Hepatic stellate cell (primary cell): Measurements from ENCODE around the gene MGA.

ENCODE experiments used
- DNase-seq: peaks from one replicate; pipeline ENCODE4 v3.0.0; 2011; ENCODE audit warnings: low spot score

Gene MGA

DNA sequence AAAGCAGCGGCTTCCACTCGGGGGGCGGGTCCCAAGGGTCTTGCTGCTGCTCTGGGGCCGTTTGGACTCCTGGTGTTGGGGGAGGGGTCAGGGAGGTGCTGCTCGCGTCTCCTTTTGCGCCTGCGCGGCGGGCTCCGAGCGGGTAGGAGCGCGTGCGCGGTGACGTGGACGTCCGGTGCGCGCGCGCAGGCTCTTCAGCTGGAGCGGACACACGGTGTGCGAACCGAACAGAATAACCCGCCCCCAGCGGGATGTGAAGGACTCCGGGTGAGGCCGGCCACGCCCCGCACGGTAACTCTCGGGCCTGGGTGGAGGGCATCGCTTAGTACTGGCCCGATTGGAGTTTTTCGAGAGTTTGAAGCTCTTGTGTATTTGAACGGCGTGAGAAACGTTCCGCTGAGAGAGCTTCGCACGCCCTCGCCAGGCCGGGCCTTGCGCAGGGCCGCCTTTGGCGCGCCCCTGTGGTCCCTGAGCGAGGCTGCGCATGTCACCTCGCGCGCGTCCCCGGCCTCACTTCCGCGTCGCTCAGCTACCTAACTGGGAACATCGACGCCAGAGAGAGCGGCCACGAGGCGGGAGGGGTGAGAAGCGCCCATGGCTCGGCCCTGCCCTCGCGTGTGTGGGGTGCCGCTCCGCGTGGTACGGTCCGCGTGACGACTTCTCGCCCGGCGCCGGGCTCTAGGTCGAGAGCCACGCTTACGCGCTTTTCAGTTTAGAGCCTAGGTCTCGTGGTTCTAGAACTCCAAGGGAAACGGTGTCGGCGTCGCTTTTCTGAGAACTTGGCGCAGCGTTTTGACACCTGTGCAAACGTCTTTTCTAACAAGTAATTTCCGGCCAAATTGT, at the start of gene MGA:
TSS of gene MGA (plus strand) at position 171 of the 843 bp plus-strand sequence.
- DNase-seq: peak; percentile 90

DNA sequence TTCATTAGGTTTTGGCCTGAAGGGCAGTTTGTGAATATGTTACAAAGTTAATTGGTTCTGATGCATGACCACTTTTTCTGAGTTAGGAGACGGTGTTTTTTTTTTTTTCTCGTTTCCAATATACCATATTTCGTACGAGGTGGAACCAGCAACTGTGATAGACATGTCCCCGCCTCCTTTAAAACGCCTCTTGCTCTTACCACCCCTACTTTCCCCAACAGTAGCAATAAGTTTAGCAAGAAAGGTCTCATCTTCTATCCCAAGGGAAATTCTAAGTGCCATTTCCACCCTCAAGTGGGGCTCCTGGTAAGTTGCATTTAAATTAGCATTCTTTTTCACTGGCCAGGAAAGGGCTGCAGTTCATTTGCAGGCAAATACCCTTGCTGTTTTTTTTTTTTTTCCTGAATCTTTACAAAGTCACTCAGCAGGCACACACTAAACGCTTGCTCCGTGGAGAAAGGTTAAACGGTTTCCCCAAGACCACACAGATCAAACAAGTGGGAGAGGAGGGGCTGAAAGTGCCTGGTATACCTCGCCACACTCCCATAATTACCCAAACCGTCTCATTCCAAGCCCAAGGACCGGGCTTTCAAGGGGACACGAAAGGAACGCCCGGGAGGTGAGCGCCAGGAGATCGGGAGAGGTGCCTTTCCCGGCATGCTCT, 39.5 kb upstream of the MGA start:
- no peak for DNase-seq

DNA sequence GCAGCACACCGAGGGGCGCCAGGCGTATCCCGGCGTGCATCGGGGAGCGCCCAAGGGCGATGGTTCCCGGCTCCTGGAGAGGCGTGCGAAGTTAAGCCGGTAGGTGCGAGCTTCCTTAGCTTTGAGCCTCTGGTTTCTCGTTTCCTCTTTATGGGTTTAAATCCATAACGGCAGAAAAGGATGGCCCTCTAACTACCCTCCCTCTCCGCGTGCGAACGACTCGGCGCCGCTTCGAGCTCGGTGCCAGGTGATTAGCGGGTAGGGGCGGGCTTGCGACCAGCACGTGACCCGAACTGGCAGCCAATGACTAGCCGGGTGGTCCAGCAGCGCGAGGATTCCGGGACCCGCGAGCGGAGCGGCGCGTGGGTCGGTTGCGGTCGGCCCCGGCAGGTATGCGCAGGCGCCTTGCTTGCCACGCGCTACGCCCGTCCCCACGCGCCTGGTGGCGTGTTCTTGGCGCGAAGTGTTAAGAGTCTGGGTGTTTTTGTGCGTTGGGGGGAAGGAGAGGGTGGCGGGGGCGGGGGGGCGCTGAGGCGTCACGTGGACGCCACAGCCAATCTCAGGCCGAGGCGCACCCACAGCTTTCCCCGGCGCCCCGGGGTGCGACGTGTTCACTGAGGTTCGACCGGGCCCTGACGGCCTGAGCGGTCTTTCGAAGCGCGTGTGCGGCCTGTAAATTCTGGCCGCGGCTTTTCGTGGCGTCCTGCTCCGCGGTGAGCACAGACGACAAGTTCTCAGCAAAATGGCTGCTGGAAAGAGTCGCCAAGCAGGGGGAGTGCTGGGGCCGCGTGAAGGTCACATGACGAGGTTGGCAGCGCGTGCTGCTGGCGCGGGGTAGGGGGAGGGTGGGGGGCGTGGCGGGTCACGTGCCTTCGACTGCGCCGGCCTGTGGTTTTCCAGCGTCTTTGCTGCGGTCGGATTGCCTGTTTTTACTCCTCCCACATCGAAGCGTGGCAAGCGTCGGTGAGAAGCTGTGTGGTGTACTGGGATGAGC, 38.7 kb upstream of the MGA start:
- DNase-seq: peak; percentile 88

DNA sequence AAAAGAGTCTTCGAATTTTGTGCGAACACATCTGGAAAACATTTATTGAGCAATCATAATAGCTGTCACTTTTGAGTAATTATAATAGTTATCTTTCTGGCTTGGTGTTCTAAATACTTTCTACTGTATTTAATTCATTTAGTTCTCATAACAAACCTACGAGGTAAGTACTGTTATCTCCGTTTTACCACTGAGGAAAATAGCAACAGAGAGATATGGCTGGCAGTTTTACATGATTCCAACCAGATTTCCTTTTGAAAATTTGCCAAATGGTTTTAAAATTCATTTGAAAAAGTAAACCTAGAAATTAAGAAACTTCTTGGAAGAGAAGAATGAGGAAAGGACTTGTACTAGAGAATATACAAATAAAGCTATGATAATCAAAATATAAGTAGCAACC, 37.3 kb upstream of the MGA start:
- no peak for DNase-seq

DNA sequence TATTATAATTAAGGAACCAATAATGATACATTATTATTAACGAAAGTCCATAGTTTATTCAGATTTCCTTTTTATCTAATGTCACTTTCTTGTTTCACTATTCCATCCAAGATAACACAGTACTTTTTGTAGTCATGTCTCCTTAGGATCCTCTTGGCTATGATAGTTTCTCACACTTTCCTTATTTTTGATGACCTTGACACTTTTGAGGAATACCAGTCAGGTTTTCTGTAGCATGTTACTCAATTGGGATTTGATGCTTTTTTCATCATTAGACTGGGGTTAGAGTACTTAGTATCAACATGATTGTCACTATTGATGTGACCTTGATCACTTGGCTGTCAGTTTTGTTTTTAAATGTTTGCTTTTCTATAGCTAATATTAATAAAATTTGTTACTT, 33.0 kb upstream of the MGA start:
- no peak for DNase-seq

DNA sequence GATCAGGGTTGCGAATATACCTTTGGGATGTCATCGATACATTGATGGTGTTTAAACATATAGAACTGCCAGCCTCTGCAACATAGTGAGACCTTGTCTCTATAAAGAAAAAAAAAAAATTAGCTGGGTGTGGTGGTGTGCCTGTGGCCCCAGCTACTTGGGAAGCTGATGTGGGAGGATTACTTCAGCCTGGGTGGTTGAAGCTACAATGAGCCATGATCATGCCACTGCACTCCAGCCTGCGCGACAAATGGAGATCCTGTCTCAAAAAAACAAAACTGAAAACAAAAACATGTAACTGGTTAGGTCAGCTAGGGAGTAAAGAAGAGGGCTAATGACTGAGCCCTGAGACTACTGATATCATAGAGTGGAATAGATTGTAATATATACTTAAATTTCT, 30.7 kb upstream of the MGA start:
- DNase-seq: no peak

DNA sequence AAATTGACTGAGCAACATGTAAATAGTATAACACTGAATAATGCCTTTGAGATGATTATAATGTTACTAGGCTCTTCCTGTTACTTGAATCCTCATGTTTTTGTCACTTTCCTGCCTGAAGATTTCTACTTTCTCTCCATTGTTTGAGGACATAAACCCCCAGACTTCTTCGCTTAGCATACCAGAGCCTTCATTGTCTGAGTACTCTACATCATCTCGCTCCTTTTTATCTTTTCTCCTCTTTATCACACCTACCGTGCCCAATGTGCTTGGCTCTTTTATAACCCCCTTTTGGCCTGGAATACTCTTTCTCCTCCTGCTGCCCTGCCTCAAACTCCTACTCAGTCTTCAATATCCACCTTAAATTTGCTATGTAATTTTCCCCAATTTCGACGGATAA, 30.3 kb upstream of the MGA start:
- no peak for DNase-seq

DNA sequence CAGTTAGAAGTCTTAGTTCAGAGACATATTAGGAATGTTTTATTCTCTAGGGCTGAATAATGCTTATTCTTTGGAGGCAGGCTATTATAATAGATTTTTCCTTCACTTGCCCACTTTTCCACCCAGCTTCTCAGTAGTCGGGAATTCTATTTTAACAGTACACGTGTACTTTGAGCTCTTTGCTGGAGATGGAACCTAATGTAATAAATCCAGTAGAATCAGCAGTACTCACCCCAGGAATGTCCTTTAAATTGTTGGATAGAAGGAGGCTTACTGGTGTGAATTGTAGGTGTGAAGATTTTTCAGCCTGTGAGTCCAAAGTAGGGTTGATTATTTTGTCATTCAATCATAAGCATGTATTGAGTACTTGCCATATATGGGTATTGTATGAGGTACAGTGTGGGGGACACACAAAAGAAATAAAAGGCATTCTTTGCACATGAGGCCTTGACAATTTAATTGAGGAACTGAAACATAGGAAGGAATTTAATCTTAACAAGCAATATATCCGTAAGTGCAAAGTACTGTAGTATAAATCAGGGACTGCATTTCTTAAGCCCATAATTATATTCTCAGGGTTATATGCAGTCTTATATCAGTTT, 29.5 kb upstream of the MGA start:
- no peak for DNase-seq

DNA sequence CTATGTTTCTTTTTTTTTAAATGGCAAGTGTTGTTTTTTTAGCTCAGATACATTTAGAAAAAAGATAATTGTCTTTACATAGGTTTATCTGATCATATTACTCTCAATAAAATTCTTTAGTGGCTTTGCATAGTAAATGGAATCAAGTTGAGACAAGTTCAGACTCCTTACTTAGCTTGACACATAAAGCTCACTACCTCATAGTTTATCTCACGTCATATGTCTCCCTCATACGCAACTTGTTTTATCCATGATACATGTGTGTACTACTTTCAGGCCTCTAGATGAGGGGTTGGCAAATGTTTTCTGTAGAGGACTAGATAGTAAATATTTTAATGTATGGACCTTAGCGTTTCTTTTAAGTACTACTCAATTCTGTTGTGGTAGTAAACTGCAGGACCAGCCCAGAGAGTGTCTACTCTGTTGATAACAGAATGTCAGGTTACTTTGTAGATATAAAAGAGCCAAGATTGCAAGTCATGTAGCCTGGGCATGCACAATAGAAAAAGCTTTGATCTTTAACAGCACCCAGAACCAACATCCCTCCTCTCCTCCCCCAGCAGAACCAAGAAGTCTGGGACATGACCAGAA, 28.2 kb upstream of the MGA start:
- no peak for DNase-seq

DNA sequence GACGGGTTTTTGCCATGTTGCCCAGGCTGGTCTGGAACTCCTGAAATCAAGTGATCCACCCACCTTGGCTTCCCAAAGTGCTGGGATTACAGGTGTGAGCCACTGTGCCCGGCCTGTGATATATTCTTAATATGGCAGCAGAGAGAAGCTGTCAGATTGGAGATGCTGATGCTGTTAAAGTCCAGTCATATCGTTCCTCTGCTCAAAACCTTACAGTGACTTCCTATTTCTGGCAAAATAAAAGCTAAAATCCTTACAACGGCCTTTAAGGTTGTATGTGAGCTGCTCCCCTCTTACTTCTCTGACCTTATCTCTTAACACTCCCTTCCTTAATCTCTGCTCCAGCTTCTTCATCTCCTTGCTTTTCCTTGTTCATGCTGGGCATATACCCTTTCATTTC, 26.6 kb upstream of the MGA start:
- DNase-seq: no peak

DNA sequence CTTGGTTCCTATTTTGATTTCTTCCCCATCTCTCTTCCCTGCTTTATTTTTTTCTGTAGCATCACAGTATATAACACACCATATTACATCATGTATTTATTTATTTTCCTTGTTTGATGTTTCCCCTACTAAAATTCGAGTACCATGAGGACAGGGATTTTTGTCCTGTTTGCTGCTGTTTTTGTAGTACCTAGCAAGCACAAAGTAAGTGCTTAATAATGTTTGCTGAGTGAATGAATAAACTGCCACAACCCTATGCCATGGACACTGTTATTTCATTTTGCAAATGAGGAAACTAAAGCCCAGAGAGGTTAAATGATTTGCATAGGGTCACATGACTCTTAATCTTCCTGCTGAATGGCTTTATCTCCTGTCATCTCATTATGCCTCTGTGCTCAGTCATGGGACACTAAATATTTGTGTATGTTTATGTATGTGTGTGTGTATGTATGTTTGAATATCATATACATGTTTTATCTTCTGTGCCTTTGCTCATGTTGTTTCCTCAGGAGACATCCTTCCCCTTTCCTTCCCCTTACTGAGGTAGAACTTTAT, 26.1 kb upstream of the MGA start:
- DNase-seq: no peak

DNA sequence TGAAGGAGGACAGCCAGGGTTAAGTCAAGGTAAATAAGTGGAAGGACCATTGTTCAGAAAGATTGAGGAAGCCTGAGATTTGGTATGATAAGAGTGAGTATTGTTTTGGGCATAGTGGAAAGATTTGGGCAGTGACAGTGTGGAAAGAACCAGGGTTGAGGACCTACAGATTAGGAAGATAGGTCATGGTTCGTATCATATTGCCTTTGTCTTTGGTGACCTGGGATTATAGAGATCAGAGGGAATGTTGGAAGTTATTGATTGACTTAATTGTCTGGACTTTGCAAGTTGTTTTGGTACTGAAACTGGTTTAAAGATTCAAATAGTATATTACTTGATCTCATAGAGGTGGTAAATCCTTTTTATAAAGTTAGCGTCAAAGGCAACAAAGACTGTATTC, 23.1 kb upstream of the MGA start:
- no peak for DNase-seq

DNA sequence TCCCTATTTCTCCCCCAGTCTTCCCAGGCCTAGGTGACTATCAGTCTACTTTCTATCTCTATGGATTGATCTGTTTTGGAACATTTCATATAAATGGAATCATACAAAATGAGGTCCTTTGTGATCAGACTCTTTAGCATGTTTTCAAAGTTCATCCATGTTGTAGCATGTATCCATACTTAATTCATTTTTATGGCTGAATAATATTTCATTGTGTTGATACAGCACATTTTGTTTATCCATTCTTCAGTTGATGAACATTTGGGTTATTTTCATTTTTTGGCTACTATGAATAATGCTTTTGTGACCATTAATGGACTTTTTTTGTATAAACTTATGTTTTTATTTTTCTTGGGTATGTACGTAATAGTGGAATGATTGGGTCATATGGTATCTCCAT, 19.2 kb upstream of the MGA start:
- DNase-seq: no peak

DNA sequence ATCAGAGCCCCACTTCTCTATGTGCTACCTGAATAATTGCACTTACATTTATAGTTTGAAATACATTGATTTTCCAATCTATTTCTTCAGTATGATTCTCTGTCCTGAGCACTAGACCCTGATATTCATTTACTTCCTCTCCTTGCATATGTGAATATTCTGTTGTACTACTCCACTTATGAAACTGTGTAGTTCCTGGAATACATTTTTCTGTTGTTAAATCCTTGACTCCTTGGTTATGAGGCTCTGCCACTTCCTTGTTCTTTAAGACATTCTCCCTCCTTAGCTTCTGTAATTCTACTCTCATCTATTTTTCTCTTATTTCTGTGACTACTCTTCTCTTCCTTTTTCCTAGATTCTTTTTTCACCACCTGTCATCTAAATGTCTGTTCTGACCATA, 12.9 kb upstream of the MGA start:
- DNase-seq: no peak

DNA sequence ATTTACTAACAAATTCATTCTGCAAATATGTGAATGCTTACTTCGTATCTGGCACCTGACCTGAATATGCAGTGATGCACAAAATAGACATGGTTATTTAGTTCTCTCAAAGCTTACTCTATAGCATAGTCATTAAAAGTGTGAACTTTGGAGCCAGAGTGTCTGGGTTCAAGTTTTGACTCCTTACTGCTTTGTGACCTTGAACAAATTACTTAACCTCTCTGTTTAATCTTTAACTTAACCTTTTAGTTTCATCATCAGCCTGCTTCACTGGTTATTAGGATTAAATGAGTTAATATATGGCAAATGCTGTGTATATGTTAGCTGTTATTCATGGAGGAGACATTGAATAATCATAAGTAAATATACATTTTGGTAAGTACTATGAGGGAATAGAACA, 12.1 kb upstream of the MGA start:
- DNase-seq: no peak

DNA sequence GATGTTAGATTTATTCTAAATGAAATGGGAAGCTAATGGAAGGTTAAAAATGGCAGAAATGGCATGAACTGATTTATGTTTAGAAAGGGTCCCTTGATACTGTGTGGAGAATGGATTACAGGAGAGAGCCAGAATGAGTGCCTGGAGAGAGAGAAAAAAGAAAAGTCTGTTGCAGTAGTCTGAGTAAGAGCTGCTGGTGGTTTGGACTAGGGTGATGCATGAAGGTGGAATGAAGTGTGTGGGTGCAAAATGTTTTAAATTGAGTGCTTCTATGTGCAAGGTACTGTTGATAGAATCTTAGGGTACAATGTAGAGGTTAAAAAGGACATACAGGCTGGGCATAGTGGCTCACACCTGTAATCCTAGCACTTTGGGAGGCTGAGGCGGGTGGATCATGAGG, 11.4 kb upstream of the MGA start:
- peak; percentile 32 for DNase-seq

DNA sequence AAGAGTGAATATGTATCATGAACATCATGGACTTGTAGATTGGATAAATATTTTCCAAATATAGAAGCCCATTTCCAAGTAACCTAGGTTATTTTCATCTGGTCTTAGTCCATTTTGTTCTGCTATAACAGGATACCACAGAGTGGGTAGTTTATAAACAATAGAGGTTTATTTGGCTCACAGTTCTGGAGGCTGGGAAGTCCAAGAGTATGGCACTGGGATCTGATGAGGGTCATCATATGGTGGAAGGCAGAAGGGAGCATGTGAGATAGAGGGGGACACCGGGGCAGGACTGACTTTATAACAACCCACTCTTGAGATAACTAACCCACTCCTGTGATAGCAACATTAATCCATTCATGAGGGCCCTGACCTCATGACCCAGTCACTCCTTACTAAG, 9.4 kb upstream of the MGA start:
- DNase-seq: no peak

DNA sequence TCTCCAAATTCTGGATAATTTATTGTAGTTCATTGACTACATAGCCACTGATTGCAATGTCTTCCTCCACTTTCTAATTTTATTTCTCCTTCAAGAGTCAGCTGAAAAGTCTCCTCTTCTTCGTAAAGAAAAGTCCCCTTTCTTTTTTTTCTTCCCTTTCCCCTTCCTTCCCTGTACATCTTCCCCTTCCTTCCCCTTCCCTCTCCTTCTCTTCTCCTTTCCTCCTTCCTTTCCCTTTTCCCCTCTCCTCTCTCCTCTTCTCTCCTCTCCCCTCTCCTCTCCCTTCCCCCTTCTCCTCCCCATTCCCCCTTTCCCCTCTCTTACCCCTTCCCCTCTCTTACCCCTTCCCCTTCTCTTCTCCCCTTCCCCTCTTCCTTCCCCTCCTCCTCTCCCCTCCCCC, 8.8 kb upstream of the MGA start:
- no peak for DNase-seq

DNA sequence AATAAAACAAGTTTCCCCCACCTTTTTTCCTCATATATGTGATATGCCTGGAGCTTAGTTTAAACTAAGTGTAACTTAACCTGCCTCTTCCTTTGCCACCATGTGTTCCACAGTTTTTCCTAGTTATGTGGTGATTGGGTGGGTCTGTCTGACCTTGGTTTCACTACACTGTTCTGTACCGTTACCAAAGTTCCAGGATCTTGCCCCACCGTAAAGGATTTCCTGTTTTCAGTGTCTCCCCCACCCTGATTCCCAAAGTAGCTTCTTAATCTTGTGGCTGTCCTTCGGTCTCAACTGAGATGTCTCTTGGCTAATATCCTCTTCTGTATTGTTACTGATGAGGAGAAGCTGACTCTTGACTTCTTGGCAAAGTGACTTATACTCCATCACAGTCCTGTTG, 6.4 kb upstream of the MGA start:
- DNase-seq: no peak

DNA sequence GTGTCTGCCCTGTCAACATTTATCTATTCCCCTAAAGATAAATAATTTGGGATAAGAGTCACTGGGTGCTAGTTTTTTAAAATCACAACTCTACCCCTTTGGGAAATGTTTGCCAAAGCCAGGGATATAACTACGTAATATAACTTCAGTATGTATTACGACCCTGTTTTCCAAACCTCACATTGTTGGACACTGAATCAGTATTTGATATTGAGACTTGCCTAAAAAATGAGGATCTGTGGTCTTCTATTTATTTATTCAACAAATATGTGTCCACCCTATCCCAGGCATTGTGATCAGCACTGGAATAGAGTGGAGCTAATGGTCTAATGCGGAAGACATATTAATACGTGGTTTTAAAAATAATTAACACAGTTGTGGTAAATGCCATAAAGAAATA, 4.5 kb upstream of the MGA start:
- DNase-seq: peak; percentile 40

DNA sequence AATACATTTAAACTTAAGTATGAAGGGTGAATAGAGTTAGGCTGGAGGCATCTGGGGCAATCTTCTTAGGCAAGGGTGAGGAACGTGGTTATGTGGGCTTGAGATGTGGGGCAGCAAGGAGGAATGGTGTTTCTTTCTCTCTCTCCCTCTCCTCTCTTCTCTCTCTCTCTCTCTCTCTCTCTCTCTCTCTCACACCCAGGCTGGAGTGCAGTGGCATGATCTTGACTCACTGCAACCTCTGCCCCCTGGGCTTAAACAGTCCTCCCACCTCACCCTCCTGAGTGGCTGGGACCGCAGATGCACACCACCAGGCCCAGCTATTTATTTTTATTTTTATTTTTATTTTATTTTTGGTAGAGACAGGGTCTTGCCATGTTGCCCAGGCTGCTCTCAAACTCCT, 4.0 kb upstream of the MGA start:
- no peak for DNase-seq

DNA sequence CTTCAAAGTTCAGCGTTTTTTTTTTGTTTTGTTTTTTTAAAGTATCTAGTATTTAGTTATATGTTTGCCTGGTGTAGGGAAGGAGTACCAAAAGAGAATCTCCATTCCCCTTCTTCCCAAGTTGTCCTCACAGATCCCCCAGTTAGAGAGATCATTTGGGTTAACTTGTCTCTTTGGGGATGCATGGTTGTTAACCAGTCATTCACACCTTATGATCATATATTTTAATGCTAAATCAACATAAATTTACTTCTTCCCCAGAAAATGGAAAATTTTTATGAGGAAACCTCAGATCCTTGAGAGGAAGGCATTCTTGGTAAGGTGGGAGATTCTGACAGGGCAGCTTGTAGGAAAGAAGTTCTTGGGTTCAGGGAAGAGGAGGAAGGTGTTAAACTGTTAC, 1.5 kb upstream of the MGA start:
- no peak for DNase-seq
